GM19043 (cell line): Measurements from ENCODE around the gene DISP2.

Experiments
- ATAC-seq: cut with Tn5 transposase; IDR thresholded peaks from one replicate; pipeline ENCODE4 v1.9.1; 2021; ENCODE audit warnings: low read depth; ENCODE audit not compliant: unreplicated experiment

Gene DISP2

GRCh38 chr15:40381818-40382529 lies 24.0 kb downstream of the DISP2 start:
- no peak for ATAC-seq

DNA sequence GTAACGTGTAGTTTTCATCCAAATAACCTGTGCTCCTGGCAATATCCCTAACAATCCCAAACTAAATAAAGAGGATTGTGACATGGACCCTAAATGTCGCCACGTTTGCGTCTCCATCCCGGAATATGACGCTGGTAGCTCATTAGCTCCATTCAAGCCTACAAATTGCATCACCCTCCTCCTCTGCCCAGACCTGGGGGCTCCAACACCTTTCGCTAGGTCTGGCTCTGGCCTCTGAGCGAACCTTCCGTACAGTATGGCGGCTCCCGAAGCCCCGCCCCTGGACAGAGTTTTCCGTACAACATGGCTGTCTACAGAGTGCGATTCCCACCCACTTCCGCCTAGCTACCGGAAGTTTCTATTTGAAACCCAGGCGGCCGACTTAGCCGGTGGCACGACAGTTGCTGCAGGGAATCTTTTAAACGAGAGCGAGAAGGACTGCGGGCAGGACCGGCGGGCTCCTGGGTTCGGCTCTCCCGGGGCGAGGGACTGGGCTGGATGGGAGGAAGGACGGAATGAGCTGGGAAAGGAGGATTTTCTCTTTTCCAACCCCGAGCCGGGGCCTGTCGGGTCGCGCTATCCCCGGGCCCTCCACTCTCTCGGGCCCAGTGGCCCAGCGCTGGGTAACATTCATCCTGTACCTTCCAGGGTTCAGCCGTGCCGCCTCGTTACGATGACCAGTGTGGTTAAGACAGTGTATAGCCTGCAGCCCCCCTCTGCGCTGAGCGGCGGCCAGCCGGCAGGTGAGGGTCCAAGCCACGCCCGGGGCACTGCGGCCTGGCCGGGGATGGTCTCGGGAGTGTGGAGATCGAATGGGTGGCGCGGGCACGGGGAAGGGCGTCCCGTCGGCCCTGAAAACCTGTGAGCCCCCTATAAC lies 24.8 kb downstream of the DISP2 start, which contains the start of gene KNSTRN:
KNSTRN (plus strand) TSS at position 142 of the 877 bp plus-strand sequence; CDS start at position 257, 115 bp downstream.
- peak; percentile 92 for ATAC-seq

- ATAC-seq = no peak
Measured at GRCh38 chr15:40386480-40386879, 28.5 kb downstream of the DISP2 start.

DNA sequence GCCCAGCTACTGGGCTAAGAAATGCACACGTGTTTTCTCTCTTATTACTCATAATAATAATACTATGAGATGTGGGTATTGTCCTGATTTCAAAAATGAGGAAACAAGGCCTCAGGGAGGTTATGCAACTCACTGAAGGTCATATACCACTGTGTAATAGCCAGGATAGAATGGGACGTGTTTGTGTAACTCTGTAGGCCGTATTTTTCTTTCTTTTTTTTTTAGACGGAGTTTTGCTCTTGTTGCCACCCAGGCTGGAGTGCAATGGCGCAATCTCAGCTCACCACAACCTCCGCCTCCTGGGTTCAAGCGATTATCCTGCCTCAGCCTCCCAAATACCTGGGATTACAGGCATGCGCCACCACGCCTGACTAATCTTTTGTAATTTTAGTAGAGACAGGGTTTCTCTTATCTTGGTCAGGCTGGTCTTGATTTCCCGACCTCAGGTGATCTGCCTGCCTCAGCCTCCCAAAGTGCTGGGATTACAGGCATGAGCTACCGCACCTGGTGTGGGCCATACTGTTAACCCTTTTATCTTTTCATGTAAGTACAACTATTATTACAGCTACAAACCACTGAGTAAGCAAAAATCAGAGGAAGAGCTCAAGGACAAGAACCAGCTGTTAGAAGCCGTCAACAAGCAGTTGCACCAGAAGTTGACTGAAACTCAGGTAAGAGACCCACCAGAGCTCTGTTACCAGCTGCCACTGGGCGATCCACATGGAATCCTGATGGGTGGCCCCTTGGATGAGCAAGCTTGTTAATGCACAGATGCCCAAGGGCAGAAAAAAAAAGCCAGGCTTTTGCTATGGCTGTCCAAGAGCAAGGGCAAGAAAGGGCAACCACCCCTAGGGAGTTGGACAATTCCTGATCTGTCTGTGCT lies 31.2 kb downstream of the DISP2 start:
- no peak for ATAC-seq

DNA sequence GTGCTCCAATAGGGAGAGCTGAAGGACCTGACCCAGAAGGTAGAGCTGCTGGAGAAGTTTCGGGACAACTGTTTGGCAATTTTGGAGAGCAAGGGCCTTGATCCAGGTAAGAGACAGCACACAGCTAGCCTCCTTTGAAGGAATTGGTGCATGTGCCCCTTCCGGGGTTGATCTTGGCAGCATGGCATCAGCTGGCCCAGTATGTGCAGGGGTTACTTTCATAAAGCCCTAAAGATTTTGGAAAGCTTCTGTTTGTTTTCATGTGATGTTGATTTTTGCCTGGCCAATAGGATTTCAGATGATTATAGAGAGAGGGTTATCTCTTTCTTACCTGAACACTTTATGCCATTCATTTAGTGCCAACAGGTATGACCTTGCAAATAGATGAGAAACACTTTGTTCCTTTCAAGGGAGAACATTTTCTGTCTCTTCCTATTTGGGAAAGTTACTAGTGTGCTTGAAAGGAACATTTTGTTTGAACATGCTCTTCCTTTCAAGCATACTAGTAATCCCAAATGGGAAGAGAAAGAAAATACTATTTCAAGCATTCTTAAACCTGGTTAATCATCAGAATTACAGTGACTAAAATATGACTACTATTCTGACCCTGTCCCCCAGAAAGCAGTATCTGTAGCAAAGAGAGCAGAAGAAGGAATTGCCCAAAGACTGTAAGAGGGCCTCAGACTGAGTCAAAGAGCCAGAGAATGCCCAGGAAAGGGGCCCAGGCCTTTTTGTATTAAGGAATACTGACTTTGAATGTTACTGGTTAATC lies 32.0 kb downstream of the DISP2 start:
- no peak for ATAC-seq

- no peak for ATAC-seq
Measured at GRCh38 chr15:40392986-40393948, 35.2 kb downstream of the DISP2 start.

- no peak for ATAC-seq
Measured at GRCh38 chr15:40397688-40398412, 39.8 kb downstream of the DISP2 start.

- ATAC-seq = peak; percentile 78
Measured at GRCh38 chr15:40398413-40398873, 40.4 kb downstream of the DISP2 start.

DNA sequence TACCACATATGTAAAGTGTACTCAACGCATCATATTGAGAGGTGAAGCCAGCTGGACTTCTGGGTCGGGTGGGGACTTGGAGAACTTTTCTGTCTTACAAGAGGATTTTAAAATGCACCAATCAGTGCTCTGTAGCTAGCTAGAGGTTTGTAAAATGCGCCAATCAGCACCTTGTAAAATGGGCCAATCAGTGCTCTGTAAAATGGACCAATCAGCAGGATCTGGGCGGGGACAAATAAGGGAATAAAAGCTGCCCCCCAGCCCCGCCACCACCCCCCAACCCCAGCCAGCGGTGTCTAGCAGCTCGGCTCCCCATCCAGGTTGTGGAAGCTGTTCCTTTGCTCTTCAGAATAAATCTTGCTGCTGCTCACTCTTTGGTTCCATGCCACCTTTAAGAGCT lies 41.4 kb downstream of the DISP2 start:
- ATAC-seq = no peak

DNA sequence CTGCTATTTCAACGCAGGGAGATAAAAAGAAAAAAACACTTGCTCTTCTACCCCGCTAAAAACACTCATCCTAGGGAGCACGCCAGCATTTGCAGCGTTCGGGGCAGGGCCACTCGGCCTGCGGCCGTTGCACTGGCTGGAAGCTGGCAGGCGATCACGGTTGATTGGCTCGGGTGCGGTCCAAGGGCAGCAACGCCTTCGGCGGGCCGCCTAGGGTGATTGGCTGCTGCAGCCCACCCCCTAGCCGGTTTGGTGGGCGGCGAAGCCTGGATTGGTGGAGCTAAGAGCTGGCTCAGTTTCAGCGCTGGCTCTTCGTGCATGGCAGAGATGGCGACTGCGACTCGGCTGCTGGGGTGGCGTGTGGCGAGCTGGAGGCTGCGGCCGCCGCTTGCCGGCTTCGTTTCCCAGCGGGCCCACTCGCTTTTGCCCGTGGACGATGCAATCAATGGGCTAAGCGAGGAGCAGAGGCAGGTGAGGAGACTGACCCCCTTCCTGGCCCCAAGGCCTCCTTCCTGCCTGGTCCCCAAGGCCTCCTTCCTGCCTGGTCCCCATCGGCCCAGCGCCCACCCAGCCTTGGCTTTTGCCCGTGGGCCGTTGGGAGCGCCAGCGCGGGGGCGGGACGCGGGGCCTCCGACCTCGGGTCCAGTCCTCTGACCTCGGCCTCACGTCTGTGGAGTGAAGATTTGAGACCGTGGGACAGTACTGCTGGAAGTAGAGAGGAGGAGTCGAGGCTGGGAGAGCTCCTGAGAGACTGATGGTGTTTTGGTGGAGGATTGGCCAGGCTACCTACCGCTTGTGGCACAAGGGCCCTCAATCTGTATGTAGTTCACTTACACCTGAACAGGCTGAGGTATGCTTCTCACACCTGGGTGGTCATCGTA lies 47.7 kb downstream of the DISP2 start, which contains the start of gene IVD:
IVD (plus strand) TSS at position 295 of the 881 bp plus-strand sequence; CDS start at position 328, 33 bp downstream.
- ATAC-seq = no peak

- ATAC-seq = peak; percentile 52
Measured at GRCh38 chr15:40407330-40407990, 49.4 kb downstream of the DISP2 start.

DNA sequence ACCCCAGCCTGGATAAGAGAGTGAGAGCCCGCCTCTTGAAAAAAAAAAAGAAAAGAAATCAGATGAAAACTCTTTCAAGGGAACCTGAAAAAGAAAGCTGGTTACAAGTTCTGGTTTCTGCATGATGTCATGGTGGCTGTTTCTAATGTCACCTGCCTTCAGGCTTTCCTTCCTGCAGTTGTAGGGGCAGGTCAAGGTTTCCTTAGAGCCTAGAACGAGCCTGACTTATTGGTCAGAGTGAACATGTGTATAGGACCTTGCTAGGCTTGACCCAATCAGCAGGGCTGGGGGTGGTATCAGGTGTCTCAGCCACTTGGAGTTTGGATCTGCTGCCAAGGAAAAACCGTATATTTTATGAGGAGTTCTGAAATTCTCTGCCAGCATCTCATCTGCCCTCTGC lies 51.3 kb downstream of the DISP2 start:
- ATAC-seq = no peak

DNA sequence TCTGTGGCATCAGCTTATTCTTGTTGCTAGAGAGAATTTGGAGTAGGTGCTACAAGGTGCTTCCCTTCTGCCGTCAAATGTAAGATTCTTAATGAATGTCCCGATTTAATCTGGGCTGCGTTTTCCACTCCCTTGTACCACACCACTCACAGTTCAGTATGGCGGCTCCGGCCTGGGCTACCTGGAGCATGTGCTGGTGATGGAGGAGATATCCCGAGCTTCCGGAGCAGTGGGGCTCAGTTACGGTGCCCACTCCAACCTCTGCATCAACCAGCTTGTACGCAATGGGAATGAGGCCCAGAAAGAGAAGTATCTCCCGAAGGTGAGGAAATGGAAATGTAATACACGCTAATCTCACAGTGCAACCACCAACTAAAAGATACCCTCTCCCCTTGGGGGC lies 52.5 kb downstream of the DISP2 start:
- ATAC-seq = no peak

GRCh38 chr15:40412095-40412759 lies 54.2 kb downstream of the DISP2 start:
- ATAC-seq = no peak

GRCh38 chr15:40413036-40413435 lies 55.0 kb downstream of the DISP2 start:
- ATAC-seq = no peak

DNA sequence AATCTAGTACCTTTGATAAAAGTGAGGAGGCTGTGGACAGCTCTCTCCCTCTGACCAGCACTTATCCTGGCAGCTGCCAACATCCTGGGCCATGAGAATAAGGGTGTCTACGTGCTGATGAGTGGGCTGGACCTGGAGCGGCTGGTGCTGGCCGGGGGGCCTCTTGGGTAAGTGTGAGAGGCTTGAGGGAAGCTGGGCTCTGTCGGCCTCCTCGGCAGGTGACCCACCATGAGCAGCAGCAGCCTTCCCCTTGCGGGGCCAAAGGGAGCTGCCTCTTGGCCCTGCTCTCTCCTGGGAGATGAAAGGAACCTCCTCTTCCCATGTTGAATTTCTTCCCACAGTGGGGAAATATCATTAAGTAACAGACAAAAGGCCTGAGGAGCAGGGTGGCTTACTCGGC lies 56.8 kb downstream of the DISP2 start:
- ATAC-seq = no peak
